ENCODE measurements around the gene TANK. TPM values are rescaled to one million over a fixed set of nuclear protein-coding genes. Genes with fewer than 3 reads are reported as not detected.

The TANK gene
- total and polyA plus RNA-seq, 8 donors: 12.2 to 140 (median 46.1) TPM

GRCh38 chr2:161118722-161119121, 41.5 kb upstream of the TANK start:
- TF ChIP-seq POLR2A (IDR thresholded peaks at IDR 0.05): no peak
- no peak for TF ChIP-seq POLR2AphosphoS5 (IDR thresholded peaks at IDR 0.05)
- no peak for TF ChIP-seq CTCF (IDR thresholded peaks at IDR 0.05)
- no peak for TF ChIP-seq EP300 (IDR thresholded peaks at IDR 0.05)
- Histone ChIP-seq H3K9me3 (no peaks in the 10 kb centered on the region), H3K4me1 (peaks cover 0 to 13% (median 8%) of the 10 kb centered on the region in 4 donors), H3K36me3 (no peaks in the 10 kb centered on the region), H3K27ac (no peak overlapping the region), H3K27me3 (no peaks in the 10 kb centered on the region), H3K4me3 (no peak overlapping the region)
- intact Hi-C loops (cut with DNase I; ENCODE audit: low total_unique reads): no loop called here
- no peak for DNase-seq

- TF ChIP-seq POLR2AphosphoS5 (IDR thresholded peaks at IDR 0.05) (no peak), EP300 (IDR thresholded peaks at IDR 0.05) (no peak), CTCF (IDR thresholded peaks at IDR 0.05) (no peak), POLR2A (IDR thresholded peaks at IDR 0.05) (no peak)
- H3K27me3 ChIP-seq: no peaks in the 10 kb centered on the region
- DNase-seq: no peak
- intact Hi-C loops (cut with DNase I; ENCODE audit: low total_unique reads): no loop called here
- H3K4me3 ChIP-seq: no peak overlapping the region
- H3K36me3 ChIP-seq: no peaks in the 10 kb centered on the region
- H3K9me3 ChIP-seq: no peaks in the 10 kb centered on the region
- H3K27ac ChIP-seq: no peak overlapping the region
- H3K4me1 ChIP-seq: peaks cover 0 to 21% (median 13%) of the 10 kb centered on the region in 4 donors
Observed at GRCh38 chr2:161119483-161119882, 40.7 kb upstream of the TANK start.

- no peak overlapping the region for H3K27ac ChIP-seq
- no peaks in the 10 kb centered on the region for H3K27me3 ChIP-seq
- intact Hi-C loops (cut with DNase I; ENCODE audit: low total_unique reads): no loop called here
- peaks cover 0 to 24% (median 13%) of the 10 kb centered on the region in 4 donors for H3K4me1 ChIP-seq
- TF ChIP-seq CTCF (IDR thresholded peaks at IDR 0.05) (no peak), POLR2AphosphoS5 (IDR thresholded peaks at IDR 0.05) (no peak), POLR2A (IDR thresholded peaks at IDR 0.05) (no peak), EP300 (IDR thresholded peaks at IDR 0.05) (no peak)
- H3K36me3 ChIP-seq: no peaks in the 10 kb centered on the region
- 91 to 94% (median 92%) methylated on average over 6 of the region's 6 CpGs for WGBS, 5 donors
- DNase-seq: no peak
- H3K4me3 ChIP-seq: no peak overlapping the region
- no peaks in the 10 kb centered on the region for H3K9me3 ChIP-seq
Observed at GRCh38 chr2:161120775-161121174, 39.5 kb upstream of the TANK start.

GRCh38 chr2:161121622-161122021, 38.6 kb upstream of the TANK start:
- intact Hi-C loops (cut with DNase I; ENCODE audit: low total_unique reads): no loop called here
- no peak overlapping the region for H3K4me3 ChIP-seq
- H3K27ac ChIP-seq: no peak overlapping the region
- H3K9me3 ChIP-seq: no peaks in the 10 kb centered on the region
- 70 to 99% (median 94%) methylated on average over 2 of the region's 2 CpGs for WGBS, 5 donors
- no peaks in the 10 kb centered on the region for H3K36me3 ChIP-seq
- TF ChIP-seq EP300 (IDR thresholded peaks at IDR 0.05) (no peak), CTCF (IDR thresholded peaks at IDR 0.05) (no peak), POLR2A (IDR thresholded peaks at IDR 0.05) (no peak), POLR2AphosphoS5 (IDR thresholded peaks at IDR 0.05) (no peak)
- DNase-seq: no peak
- peaks cover 0 to 24% (median 13%) of the 10 kb centered on the region in 4 donors for H3K4me1 ChIP-seq
- no peaks in the 10 kb centered on the region for H3K27me3 ChIP-seq

Data from stomach (tissue), 9 donors.